HepG2 (cell line): ENCODE data around the gene MIB2. TPM values are rescaled to one million over a fixed set of nuclear protein-coding genes. Genes with fewer than 3 reads are reported as not detected.

Experiments used
- ATAC-seq: fragments of 200-7000 bp; cut with Tn5 transposase; 3 replicates; pipeline ENCODE4 v1.9.1; 2020; ENCODE audit warnings: mild to moderate bottlenecking, moderate library complexity
- BruUV-seq: library from RNA; stranded (reverse); fragments of 400-500 nt; replicated peaks from 2 replicates; lab custom pipeline; 2021; lab: Mats Ljungman, UMichigan
- CTCF ChIA-PET: fragments of 300-600 bp; formaldehyde crosslinking; extraction: SDS; loops from one replicate; lab custom pipeline; 2021; ENCODE audit warnings: low total read pairs, inconsistent platforms, low intra/inter-chr PET ratio; lab: Yijun Ruan, JAX
- POLR2A ChIA-PET: fragments of 350-600 bp; sonication (Branson Sonifier 250); formaldehyde crosslinking; loops from one replicate; lab custom pipeline; 2020; ENCODE audit warnings: antibody characterized with exemption, inconsistent platforms; lab: Yijun Ruan, JAX
- DNase-seq: peaks from one replicate; pipeline ENCODE4 v3.0.0-alpha.2; 2015; ENCODE audit warnings: low spot score
- FAIRE-seq: peaks from 3 replicates; lab custom pipeline; 2011; peaks lifted over from hg19 to GRCh38; lab: Jason Lieb, UNC
- H2AFZ ChIP-seq: one replicate; pipeline ENCODE4 v1.6.1; 2011; ENCODE audit warnings: low read length, inconsistent platforms
- H3K27ac ChIP-seq: fragments of 300-600 bp; 3 replicates; pipeline ENCODE4 v1.8.0; 2011; ENCODE audit warnings: mixed run types, mild to moderate bottlenecking, mixed read lengths, low read length, inconsistent platforms; ENCODE audit not compliant: insufficient read depth; ENCODE audit errors: extremely low read length
- H3K27me3 ChIP-seq, 2 experiments: fragments of 200-600 bp in 1 of 2; 2 replicates in 1 of 2; 3 replicates in 1 of 2; pipeline versions ENCODE4 v1.6.0 to v1.8.0; 2011; ENCODE audit warnings: low read length in 2 of 2, mild to moderate bottlenecking in 2 of 2, moderate library complexity in 2 of 2, inconsistent platforms in 1 of 2; ENCODE audit not compliant: insufficient read depth in 2 of 2, control insufficient read depth in 1 of 2
- H3K36me3 ChIP-seq, 2 experiments: fragments of 200-600 bp in 1 of 2; replicated peaks in 1 of 2; 2 replicates in 1 of 2; 3 replicates in 1 of 2; pipeline versions ENCODE4 v1.5.1 to v1.8.0; 2011; ENCODE audit warnings: low read length in 2 of 2, inconsistent platforms in 1 of 2; ENCODE audit not compliant: insufficient read depth in 2 of 2, control insufficient read depth in 1 of 2
- H3K4me1 ChIP-seq: 2 replicates; pipeline ENCODE4 v1.5.1; 2012; ENCODE audit warnings: low read length, inconsistent platforms; ENCODE audit not compliant: insufficient read depth
- H3K4me2 ChIP-seq: 2 replicates; pipeline ENCODE4 v1.6.0; 2011; ENCODE audit warnings: low read depth, low read length, inconsistent platforms
- H3K4me3 ChIP-seq, 3 experiments: fragments of 200-600 bp in 1 of 3; sonication (generic), shearing (Covaris generic) in 1 of 3; replicated peaks in 1 of 3; 2 replicates each; pipeline ENCODE4 v1.5.1; 2011 to 2016; ENCODE audit warnings: low read length in 3 of 3, inconsistent platforms in 2 of 3, low read depth in 2 of 3, mild to moderate bottlenecking in 2 of 3, control low read depth in 1 of 3, mixed read lengths in 1 of 3; ENCODE audit not compliant: insufficient read depth in 1 of 3
- H3K79me2 ChIP-seq: one replicate; pipeline ENCODE4 v1.6.1; 2011; ENCODE audit warnings: low read length, inconsistent platforms; ENCODE audit not compliant: insufficient read depth
- H3K9ac ChIP-seq: 2 replicates; pipeline ENCODE4 v1.6.0; 2011; ENCODE audit warnings: mild to moderate bottlenecking, low read depth, low read length, inconsistent platforms; ENCODE audit not compliant: insufficient read depth
- H3K9me3 ChIP-seq: 2 replicates; pipeline ENCODE4 v1.5.1; 2012; ENCODE audit warnings: mild to moderate bottlenecking, low read length
- H4K20me1 ChIP-seq: 2 replicates; pipeline ENCODE4 v1.6.0; 2011; ENCODE audit warnings: inconsistent platforms, mild to moderate bottlenecking, low read length, moderate library complexity; ENCODE audit not compliant: insufficient read depth
- ATF1 ChIP-seq: IDR thresholded peaks from 2 replicates; pipeline ENCODE4 v1.6.1; 2016; ENCODE audit warnings: mild to moderate bottlenecking, control low read depth
- FLYWCH1 ChIP-seq: sonication (generic); formaldehyde crosslinking; IDR thresholded peaks from 2 replicates; pipeline ENCODE4 v1.8.1; 2023; ENCODE audit warnings: mild to moderate bottlenecking, missing genetic modification reagents
- GTF2F1 ChIP-seq: fragments of 150-350 bp; IDR thresholded peaks from 2 replicates; pipeline ENCODE4 v1.6.1; 2014; ENCODE audit warnings: low read length
- IKZF4 ChIP-seq: sonication (generic); formaldehyde crosslinking; IDR thresholded peaks from 2 replicates; pipeline ENCODE4 v1.5.1; 2020; ENCODE audit warnings: borderline replicate concordance, mild to moderate bottlenecking, low read depth, missing genetic modification reagents; ENCODE audit errors: not compliant biosample characterization
- JUN ChIP-seq: sonication (generic); formaldehyde crosslinking; IDR thresholded peaks from 2 replicates; pipeline ENCODE4 v1.4.0; 2020; ENCODE audit warnings: mild to moderate bottlenecking, missing genetic modification reagents
- MXD1 ChIP-seq: sonication (generic); formaldehyde crosslinking; IDR thresholded peaks from 2 replicates; pipeline ENCODE4 v1.4.0; 2020; ENCODE audit warnings: mild to moderate bottlenecking, missing genetic modification reagents
- RAD21 ChIP-seq: fragments of 450-650 bp; formaldehyde crosslinking; IDR thresholded peaks from 2 replicates; pipeline ENCODE4 v1.5.0; 2020; ENCODE audit warnings: mild to moderate bottlenecking
- TFDP2 ChIP-seq: sonication (generic); formaldehyde crosslinking; IDR thresholded peaks from 2 replicates; pipeline ENCODE4 v1.4.0; 2020; ENCODE audit warnings: missing genetic modification reagents
- ZBTB40 ChIP-seq, 2 experiments: fragments of 450-650 bp in 1 of 2; sonication (generic) in 1 of 2; formaldehyde crosslinking in 1 of 2; IDR thresholded peaks; 2 replicates each; pipeline versions ENCODE4 v1.6.1 to v1.8.0; 2016 to 2022; ENCODE audit warnings: antibody characterized with exemption in 1 of 2, mild to moderate bottlenecking in 1 of 2, missing genetic modification reagents in 1 of 2
- ZFP91 ChIP-seq: sonication (generic); formaldehyde crosslinking; IDR thresholded peaks from 2 replicates; pipeline ENCODE4 v1.9.0; 2022; ENCODE audit warnings: missing genetic modification reagents, mild to moderate bottlenecking, borderline replicate concordance
- ZNF768 ChIP-seq: sonication (generic); formaldehyde crosslinking; IDR thresholded peaks from 2 replicates; pipeline ENCODE4 v1.4.0; 2020; ENCODE audit warnings: missing genetic modification reagents
- WGBS: methylation state at CpG from one replicate; pipeline ENCODE4 v1.1.6; 2017; ENCODE audit warnings: low lambda C conversion rate; 5-methylcytosine and 5-hydroxymethylcytosine counted together
- in situ Hi-C: cut with HindIII; loops from 2 replicates; pipeline ENCODE4 v1.10.0; 2017; ENCODE audit warnings: low pct_unique_long_range_greater_than_20kb; ENCODE audit not compliant: extremely low pct_ligation_motif_present
- intact Hi-C: fragments of 100-400 bp; cut with micrococcal nuclease; formaldehyde crosslinking; loops from one replicate; pipeline ENCODE4 v1.10.0; 2022; ENCODE audit not compliant: unreplicated experiment
- polyA plus RNA-seq, 8 experiments: library from polyadenylated mRNA; depleted of rRNA in 3 of 8; stranded (reverse) in 7 of 8; unstranded in 1 of 8; fragments of >200 nt; fragmentation: Illumina TruSeq in 4 of 8; extraction: Trizol in 4 of 8; gene quantifications; 2 replicates each; pipeline versions ENCODE4 v1.2.1 to v1.2.3, GENCODE V29; 2011 to 2016; ENCODE audit warnings: low read depth in 4 of 8, missing spikeins in 1 of 8, mixed read lengths in 1 of 8; ENCODE audit not compliant: insufficient read depth in 1 of 8
- total RNA-seq, 5 experiments: library from RNA; depleted of rRNA; stranded (reverse); fragments of >200 nt; fragmentation: Illumina TruSeq; extraction: Trizol; gene quantifications; 2 replicates each; pipeline ENCODE4 v1.2.3, GENCODE V29; 2016; ENCODE audit warnings: low read depth in 1 of 5

The MIB2 gene
- total and polyA plus RNA-seq, 2 of the 13 experiments (the other 11 are each of a cell fraction or from before 2014, with no cell fraction given), result 19.9 to 30.4 TPM

- intact Hi-C loops, result no loop called here
- peak overlapping the region; percentile 90 to 100 (median 98) for H3K4me3 ChIP-seq
- H3K27ac ChIP-seq, result peak overlapping the region; percentile 35
- no peaks in the 10 kb centered on the region for H3K9me3 ChIP-seq
- WGBS, result 95% methylated on average over 4 of the region's 19 CpGs
- H3K9ac ChIP-seq, result peak overlapping the region; percentile 100
- no peak for DNase-seq
- H3K4me2 ChIP-seq, result peak overlapping the region; percentile 91
- H4K20me1 ChIP-seq, result peaks cover 8% of the 10 kb centered on the region; the same call in 1 of the 2 replicates
- no peak overlapping the region for H2AFZ ChIP-seq
- no peak for FAIRE-seq
- ATAC-seq, result no peak
- no peaks in the 10 kb centered on the region; a peak in 1 of 5 replicates for H3K27me3 ChIP-seq
- BruUV-seq, result no TSS peak
- ChIA-PET POLR2A (no interaction called here), CTCF (no interaction called here)
- H3K79me2 ChIP-seq, result peaks cover 18% of the 10 kb centered on the region
- in situ Hi-C loops, result loop anchor here (5.0 kb wide), 1 partner anchor 40 kb away; no protein-coding TSS in a partner anchor
- peaks cover 30% of the 10 kb centered on the region for H3K4me1 ChIP-seq
- H3K36me3 ChIP-seq, result peaks cover 1 to 14% of the 10 kb centered on the region in 2 experiments; a peak in 2 of 5 replicates
- TF ChIP-seq ZFP91 (CRISPR knock-in tag), result peak; percentile 37; the same call in 1 of the 2 replicates
- TF ChIP-seq ZBTB40 (IDR thresholded peaks at IDR 0.05), result no peak
- no peak for TF ChIP-seq ZBTB40 (CRISPR knock-in tag; IDR thresholded peaks at IDR 0.05)
- TF ChIP-seq JUN (CRISPR knock-in tag), result no peak
- TF ChIP-seq RAD21 (CRISPR knock-in tag), result 0 out of 2 replicates have a peak, but pooled peaks have one; percentile 7
- no peak for TF ChIP-seq IKZF4 (CRISPR knock-in tag)
- TF ChIP-seq GTF2F1, result no peak
- no peak for TF ChIP-seq TFDP2 (CRISPR knock-in tag)
- TF ChIP-seq ATF1 (CRISPR knock-in tag), result no peak
- 0 out of 2 replicates have a peak, but pooled peaks have one; percentile 46 for TF ChIP-seq MXD1
- no peak for TF ChIP-seq FLYWCH1
- TF ChIP-seq ZNF768, result peak; percentile 5; the same call in 1 of the 2 replicates
These were observed 1.5 kb downstream of the MIB2 start for GRCh38 chr1:1616838-1617237.
